HG03196 (cell line): Measurements from ENCODE around the gene CYS1.
"Not testable (repeated sequence)": the region's sequence is repeated elsewhere in the genome, so short reads cannot be mapped to it uniquely, and the experiment has no call there.

Source experiments
- ATAC-seq: cut with Tn5 transposase; IDR thresholded peaks from one replicate; pipeline ENCODE4 v1.9.1; 2021; ENCODE audit not compliant: unreplicated experiment

The CYS1 gene

DNA sequence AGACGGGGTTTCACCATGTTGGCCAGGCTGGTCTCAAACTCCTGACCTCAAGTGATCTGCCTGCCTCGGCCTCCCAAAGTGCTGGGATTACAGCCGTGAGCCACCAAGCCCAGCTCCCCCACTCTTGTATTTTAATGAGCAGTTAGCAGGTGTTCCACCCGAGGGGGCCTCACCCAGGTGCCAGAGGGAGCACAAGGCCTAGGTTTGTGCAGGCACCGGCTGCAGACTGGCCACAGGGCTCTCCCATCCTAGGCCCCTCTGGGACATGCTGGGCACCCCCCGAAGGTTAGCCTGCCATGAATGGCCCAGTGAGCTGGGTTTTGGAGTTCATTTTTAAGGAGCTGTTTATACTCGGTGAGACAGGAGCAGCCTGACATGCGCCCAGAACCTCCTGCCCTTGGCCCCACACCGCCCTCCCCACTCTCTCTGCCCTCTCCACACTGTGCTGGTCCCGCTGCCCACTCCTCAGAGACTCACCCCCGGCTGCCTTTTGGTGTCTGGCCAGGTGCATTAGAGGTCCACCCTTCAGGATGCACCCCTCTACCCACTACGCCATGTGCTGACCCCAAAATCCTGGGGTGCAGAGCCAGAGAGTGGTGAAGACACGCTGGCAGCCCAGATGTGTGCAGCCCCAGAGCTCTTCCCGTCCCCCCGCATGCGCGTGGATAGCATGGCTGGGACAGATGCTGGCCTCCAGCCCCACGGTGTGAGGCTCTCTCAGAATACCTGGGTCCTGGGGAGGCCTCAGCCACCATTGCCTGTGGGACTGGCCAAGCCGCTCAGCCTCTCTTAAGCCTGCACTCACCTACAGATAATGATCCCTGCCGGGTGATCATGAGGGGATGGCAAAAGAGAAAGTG, 48.1 kb downstream of the CYS1 start:
- ATAC-seq = no peak

DNA sequence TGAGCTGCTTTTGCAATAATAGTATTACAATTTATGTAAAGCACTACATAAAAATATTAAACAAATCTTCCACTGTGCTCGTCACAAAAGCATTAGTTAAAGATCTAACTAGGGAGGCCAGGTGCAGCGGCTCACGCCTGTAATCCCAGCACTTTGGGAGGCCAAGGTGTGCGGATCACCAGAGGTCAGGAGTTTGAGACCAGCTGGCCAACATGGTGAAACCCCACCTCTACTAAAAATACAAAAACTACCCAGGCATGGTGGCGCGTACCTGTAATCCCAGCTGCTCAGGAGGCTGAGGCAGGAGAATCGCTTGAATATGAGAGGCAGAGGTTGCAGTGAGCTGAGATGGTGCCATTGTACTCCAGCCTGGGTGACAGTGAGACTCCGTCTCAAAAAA, 49.4 kb downstream of the CYS1 start:
- ATAC-seq = not testable (repeated sequence)

DNA sequence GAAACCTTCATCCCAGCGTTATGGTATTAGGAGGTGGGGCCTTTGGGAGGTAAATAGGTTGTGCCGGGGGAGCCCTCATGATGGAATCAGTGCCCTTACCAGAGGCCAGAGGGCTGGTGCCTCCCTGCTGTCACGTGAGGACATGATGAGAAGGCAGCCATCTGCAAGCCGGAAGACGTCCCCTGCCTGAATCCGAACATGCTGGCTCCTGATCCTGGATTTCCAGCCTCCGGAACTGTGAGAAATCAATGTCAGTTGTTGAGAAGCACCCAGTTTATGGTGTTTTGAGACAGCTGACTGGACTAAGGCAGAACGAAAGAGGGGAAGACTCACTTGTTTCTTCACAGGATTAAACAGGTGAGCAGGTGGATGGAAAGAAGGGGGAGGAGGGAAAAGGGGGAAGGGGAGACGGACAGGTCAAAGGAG, 49.9 kb downstream of the CYS1 start:
- no peak for ATAC-seq

DNA sequence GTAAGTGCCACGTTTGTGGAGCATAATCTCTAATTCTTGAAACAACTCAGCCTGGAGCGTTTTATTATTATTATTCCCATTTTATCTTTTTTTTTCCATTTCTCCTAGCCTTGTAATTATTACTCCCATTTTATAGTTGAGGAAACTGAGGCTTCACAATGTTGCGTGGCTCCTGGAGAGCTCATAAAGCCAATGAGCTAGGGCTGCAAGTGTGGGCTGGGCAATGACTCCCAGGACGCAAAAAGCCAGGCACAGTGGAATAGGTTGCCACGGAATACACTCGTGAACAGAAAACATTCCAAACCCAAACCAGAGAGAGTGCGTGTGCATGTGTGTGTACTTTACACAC, 50.4 kb downstream of the CYS1 start:
- no peak for ATAC-seq

DNA sequence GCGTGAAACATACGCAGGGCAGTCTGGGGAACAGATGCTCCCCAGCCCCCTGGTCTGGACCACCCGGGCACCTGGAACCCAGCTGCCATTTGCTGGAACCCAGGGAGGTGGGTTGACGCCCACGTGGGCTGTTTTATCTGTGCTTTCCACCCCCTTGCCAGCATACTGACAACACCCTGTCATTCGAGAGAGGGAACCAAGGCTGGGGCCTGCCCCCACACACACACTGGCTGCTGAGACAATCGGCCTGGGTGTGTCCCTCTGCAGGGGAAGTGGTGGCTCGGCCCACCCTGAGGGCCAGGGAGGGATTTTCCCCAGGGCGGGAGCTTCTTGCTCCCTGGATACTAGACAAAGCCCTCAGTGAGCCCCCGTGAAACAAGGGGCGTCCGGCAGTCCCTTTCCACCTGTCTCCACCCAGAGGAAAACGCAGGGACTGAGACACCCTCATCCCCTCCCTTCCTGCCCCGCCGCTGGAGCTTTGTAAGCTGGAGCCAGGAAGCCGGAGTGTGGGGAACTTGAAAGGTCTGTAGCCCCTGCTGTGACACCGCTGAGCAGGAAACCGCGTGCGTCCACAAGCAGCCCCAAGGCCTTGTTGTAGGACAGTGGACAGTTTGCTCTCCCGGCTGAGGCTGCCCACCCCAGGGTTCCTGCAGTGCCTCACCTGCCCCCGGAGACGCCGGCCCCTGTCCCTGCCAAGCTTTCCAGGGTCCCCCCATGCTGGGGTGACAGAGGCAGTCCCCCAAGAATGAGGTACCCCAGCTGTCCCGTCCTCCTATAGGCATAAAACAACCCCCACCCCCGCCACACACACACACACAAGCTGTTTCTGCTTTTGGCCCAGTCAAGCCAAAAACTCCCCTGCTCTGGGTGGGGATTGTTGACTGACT, 51.0 kb downstream of the CYS1 start:
- peak; percentile 62 for ATAC-seq

DNA sequence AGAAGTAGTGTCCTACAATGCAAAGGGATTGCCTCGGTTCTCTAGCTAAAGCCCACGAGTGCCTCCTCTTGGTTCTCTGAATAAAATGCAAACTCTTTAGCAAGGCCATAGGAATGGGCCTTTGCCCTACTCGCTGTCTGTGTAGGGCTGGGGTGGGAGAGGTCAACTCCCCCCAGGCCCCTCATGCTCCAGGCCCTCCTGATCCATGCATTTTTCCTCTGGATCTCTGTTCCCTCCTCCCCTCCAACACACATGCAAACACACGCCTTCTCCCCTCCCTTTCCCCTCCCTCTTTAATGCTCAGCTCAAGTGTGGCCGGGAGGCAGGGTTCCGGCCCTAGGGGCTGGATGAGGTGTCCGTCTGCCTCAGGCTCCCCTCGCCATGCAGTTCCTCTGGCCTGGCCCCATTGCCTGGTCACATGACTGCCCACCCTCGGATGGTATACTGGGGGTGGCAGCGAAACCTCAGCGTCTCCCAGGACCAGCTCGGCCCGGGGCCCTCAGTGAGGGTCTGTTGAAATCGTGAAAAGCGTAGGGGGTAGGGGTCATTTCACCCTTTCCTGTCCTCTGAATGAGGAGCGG, 51.7 kb downstream of the CYS1 start:
- no peak for ATAC-seq

DNA sequence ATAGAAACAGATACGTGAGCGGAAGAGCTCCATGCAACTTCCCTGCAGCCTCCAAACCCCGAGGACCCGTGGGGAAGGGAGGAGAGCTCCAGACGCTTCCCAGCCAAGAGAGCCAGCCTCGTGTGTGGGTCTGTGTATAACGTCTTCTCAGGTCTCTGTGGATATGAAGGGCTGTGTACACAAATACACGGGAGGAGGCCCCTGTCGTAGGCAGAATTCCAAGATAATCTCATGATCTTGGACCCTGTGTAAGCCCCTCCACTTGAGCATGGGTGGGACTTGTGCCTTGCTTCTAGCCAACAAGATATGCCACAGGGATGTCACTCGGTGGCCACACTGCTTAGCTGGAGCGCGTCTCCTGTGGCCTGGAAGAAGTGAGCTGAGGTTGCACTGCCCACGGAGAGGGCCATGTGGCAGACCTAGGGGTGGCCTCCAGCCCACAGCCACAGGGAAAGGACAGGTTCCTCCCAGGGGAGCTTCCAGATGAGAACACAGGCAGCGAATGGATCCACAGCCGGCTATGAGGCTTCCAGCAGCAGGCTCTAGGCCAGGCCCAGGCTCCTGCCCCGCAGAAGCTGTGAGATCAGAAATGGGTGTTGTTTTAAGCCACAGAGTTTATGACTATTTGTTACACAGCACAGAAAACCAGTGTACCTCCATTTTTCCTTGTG, 52.4 kb downstream of the CYS1 start:
- no peak for ATAC-seq

DNA sequence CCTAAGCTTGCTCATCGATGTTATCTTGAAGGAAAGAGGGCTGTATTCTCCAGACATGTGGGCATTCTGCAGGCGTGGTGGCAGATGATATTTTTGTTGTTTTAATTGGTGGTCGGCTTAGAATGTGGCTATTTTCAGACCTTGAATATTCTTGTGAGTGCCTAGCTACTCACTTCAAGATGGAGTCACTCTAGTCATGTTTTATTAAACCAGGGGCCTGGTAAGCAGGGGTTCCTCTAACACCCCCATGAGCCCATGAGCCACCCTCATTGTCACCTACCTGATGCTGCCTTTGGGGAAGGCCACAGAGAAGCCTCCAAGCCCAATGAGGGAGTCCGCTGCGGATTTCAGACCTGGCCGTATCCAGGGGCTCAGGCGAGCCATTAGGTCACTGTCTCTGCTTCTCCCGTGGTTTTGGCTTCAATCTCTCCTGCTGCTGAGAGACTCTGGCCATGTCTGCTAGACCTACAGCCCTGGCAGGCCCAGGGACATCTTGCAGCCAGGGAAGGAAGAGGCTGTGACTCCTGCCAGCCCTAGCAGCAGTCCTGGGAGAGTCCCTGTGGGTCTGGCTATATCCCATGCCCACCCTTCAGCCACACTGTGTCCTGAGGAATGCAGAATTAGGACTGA, 53.2 kb downstream of the CYS1 start:
- no peak for ATAC-seq

DNA sequence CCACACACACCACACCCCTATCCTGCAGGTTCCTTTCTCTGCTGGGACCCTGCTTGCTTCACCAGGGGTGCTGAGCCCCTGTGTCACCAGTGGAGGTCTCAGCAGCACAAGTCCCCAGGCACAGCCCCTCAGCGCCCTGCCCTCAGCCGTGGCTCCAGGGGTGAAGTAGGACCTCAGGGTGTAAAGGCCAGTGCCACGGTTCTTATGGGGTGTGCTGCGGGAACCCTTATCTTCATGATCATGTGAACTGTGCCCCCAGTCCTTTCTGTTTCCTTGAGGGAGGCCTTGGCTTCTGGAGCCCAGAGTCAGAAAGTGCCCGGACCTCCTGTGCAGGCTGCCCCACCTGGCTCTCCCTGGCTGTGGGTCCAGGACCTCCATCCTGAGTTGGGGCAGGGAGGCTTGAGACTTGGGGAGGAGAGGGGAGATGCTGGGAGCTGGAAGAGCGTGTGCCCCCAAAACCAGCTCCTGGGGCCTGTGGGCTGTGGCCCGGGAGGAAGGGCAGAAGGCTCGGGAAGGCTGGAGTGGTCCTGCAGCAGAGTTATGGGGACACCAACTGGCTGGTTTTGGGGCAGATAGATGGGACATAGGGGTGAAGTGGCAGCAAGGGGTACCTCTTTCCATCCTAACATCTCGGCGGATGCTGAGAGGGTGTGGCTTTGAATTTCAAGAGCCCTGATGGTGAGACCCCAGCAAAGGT, 57.1 kb downstream of the CYS1 start:
- no peak for ATAC-seq

DNA sequence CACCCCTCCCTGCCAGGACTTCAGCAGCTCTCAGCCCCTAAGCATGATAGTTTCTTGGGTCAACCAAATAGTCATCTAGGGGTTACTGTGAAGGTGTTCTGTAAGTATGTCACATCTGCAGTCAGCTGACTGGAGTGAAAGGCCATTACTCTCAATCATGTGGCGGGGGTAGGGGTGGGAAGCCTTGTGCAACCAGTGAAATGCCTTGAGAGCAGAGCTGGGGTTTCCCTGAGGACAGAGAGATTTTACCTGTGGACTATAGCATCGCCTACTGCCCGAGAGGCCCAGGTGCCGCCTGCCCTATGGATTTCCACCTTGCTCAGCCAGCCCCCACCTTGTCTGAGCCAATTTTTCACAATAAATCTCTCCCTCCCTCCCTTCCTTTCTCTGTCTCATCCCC, 57.8 kb downstream of the CYS1 start:
- ATAC-seq = no peak

DNA sequence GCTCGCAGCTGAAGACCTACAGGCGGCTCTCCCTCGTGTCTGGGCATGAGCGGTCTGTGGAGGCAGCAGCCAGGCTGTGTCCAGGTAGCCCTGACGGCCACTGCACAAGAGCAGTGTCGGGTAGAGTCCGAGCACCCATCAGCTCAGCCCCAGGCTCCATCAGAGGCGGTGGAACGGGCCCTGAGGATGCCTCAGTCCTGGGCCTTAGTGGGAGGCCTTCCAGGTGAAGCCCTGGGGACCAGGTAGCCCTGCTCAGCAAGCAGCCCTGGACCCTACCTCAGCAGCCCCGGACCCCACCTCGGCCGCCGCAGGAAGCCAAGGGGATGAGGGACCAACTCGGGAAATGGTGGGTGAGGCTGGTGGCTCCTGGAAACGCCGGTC, 58.2 kb downstream of the CYS1 start:
- ATAC-seq = no peak

DNA sequence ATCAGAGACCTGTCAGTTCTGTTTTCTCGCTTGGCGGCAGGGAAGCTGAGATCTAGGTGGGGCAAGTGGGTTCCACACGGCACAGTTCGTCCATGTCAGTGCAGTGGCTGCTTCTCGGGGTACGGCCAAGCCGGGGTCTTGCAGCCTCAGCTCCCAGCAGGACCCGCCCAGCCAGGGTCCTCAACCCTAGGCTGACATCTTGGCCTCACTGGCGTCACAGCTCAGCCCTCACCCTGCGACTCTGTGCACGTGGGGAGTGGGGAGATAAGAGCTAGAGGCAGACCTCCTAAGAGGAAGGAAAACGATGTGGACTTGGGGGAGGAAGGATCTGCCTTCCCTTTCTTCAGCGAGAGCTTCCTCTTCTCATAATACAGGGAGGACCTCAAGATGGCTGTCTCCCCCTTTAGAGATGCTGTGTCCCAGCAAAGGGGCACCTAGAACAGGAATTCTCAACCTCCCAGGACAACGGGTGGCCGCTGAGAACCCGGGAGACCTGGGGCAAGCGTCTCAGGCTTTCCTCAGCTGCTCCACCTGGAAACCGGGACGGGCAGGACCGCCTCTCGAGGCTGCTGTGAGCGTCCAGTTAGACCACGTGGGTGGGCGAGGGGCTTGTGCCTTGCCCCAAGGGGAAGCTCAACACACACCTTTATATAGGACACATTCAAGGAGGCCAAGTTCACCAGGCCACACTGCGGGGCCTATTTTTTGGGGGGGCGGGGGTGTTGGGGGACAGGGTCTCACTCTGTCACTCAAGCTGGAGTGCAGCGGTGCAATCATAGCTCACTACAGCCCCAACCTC, 60.4 kb downstream of the CYS1 start:
- ATAC-seq = no peak

DNA sequence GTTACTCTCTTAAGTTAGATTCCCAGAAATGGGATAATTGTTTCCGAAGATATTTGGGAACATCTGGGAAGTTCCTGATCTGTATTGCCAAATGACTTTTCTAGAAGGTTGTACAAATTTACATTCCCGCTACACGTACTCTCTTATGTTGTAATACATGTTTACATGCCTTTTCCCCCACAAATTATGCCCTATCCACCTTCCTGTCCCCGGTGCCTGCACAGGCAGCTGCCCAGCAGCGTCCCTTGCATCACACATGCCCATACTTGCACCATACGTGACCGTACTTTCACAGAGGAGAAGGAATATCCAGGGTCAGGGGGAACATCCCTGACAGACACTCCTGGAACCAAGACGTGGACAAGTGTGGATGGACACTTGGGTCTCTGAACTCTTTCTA, 61.0 kb downstream of the CYS1 start:
- ATAC-seq = no peak

DNA sequence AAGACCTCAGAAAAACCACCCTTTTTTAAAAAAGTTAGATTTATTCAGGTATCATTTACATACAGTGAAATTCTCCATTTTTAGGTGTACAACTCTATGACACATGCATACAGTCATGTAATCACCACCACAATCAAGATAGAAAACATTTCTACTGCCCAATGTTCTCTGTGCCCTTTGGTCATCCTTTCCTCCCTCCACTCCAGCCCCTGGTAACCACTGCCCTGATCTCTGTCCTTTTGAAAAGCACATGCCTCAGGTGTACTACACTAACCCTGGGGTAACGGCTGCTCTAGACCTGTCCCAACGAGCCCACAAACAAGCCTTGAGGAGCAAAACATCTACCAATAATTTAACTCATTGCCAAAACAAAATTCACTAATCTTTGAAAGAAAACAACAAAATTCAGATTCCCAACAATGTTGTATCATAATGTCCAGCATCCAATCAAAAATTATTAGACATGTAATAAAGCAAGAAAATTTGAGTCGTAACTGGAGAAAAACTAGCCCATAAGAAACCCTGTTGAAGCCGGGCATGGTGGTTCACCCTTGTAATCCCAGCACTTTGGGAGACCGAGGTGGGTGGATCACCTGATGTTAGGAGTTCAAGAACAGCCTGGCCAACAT, 62.8 kb downstream of the CYS1 start:
- no peak for ATAC-seq

DNA sequence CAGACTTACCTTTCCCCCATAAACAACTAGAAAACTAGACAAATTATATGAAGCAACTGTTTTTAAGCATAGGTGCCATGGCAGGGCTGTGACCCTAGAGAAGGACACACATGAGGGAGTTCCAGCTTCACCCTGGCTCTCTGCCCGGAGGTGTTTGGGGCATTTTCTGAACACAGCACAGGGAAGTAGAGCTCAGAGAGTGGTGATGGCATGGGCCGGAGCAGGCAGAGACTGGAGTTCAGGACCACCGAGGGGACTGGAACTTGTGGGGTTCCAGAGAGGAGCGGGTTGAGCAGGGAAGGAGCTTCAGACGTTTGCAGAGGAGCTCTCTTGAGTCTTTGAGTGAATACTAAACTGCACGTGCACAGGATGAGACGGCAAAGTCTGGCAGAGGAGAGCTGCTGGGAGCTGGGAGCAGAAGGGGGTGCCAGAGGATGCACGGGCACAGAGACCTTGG, 63.4 kb downstream of the CYS1 start:
- no peak for ATAC-seq

DNA sequence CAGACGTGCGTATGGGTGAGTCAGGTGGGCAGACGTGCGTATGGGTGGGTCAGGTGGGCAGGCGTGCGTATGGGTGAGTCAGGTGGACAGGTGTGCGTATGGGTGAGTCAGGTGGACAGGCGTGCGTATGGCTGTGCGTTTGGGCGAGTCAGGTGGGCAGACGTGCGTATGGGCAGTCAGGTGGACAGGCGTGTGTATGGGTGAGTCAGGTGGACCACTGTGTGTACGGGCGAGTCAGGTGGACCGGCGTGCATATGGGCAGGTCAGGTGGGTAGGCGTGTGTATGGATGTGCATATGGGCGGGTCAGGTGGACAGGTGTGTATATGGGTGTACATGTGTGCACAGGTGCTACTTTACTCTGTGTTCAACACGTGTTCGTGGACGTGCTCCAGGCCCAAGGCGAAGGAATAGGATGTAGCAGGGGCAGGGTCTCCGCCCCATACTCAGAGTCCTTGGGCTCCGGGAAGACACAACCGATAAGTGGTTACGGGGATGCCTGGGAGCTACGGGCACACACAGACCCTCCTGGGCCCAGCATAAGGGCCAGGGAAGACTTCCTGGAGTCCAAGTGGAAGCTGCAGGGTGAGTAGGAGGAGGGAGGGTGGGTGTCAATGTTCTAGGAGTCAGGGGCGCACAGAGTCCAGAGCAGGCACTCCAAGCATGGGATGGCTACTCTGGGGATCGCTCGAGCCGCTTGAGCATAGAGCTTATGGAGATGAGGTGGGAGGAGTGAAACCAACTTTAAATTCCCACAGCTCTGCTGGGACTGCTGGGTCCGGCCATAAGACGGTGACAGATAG, 64.0 kb downstream of the CYS1 start:
- no peak for ATAC-seq

DNA sequence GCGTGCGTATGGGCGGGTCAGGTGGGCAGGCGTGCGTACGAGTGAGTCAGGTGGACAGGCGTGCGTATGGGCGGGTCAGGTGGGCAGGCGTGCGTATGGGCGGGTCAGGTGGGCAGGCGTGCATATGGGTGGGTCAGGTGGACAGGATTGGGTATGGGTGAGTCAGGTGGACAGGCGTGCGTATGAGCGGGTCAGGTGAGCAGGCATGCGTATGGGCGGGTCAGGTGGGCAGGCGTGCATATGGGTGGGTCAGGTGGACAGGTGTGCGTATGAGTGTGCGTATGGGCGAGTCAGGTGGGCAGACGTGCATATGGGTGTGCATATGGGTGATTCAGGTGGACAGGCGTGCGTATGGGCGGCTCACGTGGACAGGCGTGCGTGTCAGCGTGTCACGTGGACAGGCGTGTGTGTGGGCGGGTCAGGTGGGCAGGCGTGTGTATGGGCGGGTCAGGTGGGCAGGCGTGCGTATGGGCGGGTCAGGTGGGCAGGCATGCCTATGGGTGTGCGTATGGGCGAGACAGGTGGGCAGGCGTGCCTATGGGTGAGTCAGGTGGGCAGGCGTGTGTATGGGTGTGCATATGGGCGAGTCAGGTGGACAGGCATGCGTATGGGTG, 64.7 kb downstream of the CYS1 start:
- ATAC-seq = not testable (repeated sequence)
